T-cell (primary cell): ENCODE results near the gene SCD5. TPM values are rescaled to one million over a fixed set of nuclear protein-coding genes. Genes with fewer than 3 reads are reported as not detected.

Experiments used
- ATAC-seq, 4 experiments: fragments of 200-7000 bp in 3 of 4; fragments of 150-1000 bp in 1 of 4; cut with Tn5 transposase; replicated peaks in 1 of 4; 1 replicate in 3 of 4; 2 replicates in 1 of 4; pipeline ENCODE4 v1.10.0; 2021; ENCODE audit warnings: moderate library complexity in 3 of 4, mild to moderate bottlenecking in 2 of 4, moderate number of reproducible peaks in 1 of 4
- CTCF ChIA-PET, 2 donors: fragments of 300-600 bp; sonication (Branson Sonifier 250); formaldehyde crosslinking; loops; one replicate each; lab custom pipeline; 2022; ENCODE audit warnings: antibody characterized with exemption in 2 of 2; lab: Charles Lee
- POLR2A ChIA-PET, 2 donors: fragments of 300-600 bp; sonication (Branson Sonifier 250); formaldehyde crosslinking; loops; one replicate each; lab custom pipeline; 2022; ENCODE audit warnings: antibody characterized with exemption in 2 of 2; lab: Charles Lee
- DNase-seq, 35 experiments: peaks; one replicate each; pipeline versions ENCODE4 v3.0.0 to v3.0.0-alpha.2; 2013 to 2023
- H3K27ac ChIP-seq: one replicate; pipeline ENCODE4 v1.5.1; 2013; ENCODE audit warnings: low read length
- H3K27me3 ChIP-seq, 2 experiments: replicated peaks in 1 of 2; 1 replicate in 1 of 2; 2 replicates in 1 of 2; pipeline versions ENCODE4 v1.6.1 to v1.7.0; 2013; ENCODE audit warnings: low read length in 1 of 2, mixed read lengths in 1 of 2; ENCODE audit not compliant: control insufficient read depth in 2 of 2, insufficient read depth in 2 of 2; ENCODE audit errors: extremely low read depth in 1 of 2
- H3K36me3 ChIP-seq, 2 donors: 1 replicate in 1 of 2; 2 replicates in 1 of 2; pipeline versions ENCODE4 v1.6.1 to v1.7.0; 2013; ENCODE audit warnings: low read length in 1 of 2; ENCODE audit not compliant: control insufficient read depth in 2 of 2, insufficient read depth in 1 of 2; ENCODE audit errors: extremely low read depth in 1 of 2
- H3K4me1 ChIP-seq, 2 experiments: 1 replicate in 1 of 2; 2 replicates in 1 of 2; pipeline versions ENCODE4 v1.6.1 to v1.7.0; 2013; ENCODE audit warnings: low read length in 2 of 2, mixed read lengths in 1 of 2; ENCODE audit not compliant: insufficient read depth in 2 of 2, control insufficient read depth in 1 of 2; ENCODE audit errors: extremely low read depth in 1 of 2
- H3K4me3 ChIP-seq, 2 donors: 1 replicate in 1 of 2; 2 replicates in 1 of 2; pipeline versions ENCODE4 v1.5.1 to v1.7.0; 2013; ENCODE audit warnings: mild to moderate bottlenecking in 2 of 2, low read length in 1 of 2, moderate library complexity in 1 of 2; ENCODE audit not compliant: control insufficient read depth in 1 of 2; ENCODE audit errors: extremely low read depth in 1 of 2
- H3K9me3 ChIP-seq: 2 replicates; pipeline ENCODE4 v1.7.0; 2013
- H3K27ac Mint-ChIP-seq, 2 donors: one replicate each; pipeline ENCODE4 v1.8.0; 2020 to 2021; ENCODE audit warnings: mild to moderate bottlenecking in 2 of 2, mixed read lengths in 2 of 2
- H3K27me3 Mint-ChIP-seq, 2 donors: one replicate each; pipeline ENCODE4 v1.8.0; 2021 to 2022; ENCODE audit warnings: mixed read lengths in 2 of 2
- H3K36me3 Mint-ChIP-seq: one replicate; pipeline ENCODE4 v1.8.0; 2021; ENCODE audit warnings: mixed read lengths
- H3K4me1 Mint-ChIP-seq, 3 donors: one replicate each; pipeline ENCODE4 v1.8.0; 2020 to 2022; ENCODE audit warnings: mixed read lengths in 3 of 3, mild to moderate bottlenecking in 1 of 3
- H3K4me3 Mint-ChIP-seq, 3 donors: one replicate each; pipeline ENCODE4 v1.8.0; 2020 to 2022; ENCODE audit warnings: mild to moderate bottlenecking in 3 of 3, mixed read lengths in 3 of 3, moderate library complexity in 3 of 3
- H3K9me3 Mint-ChIP-seq, 3 donors: one replicate each; pipeline ENCODE4 v1.8.0; 2020 to 2022; ENCODE audit warnings: mixed read lengths in 3 of 3
- WGBS: methylation state at CpG from one replicate; pipeline ENCODE4 v1.1.5; 2013; ENCODE audit warnings: missing lambda C conversion rate; ENCODE audit not compliant: insufficient coverage; 5-methylcytosine and 5-hydroxymethylcytosine counted together
- total RNA-seq, 35 experiments: library from RNA in 6 of 35; stranded (reverse) in 6 of 35; fragments of 120-200 nt in 1 of 35; gene quantifications; one replicate each; pipeline versions ENCODE4 v1.2.1 to v1.2.4 and lab custom pipeline; 2013 to 2026

SCD5 gene
- total RNA-seq, 5 donors from 2014 or later (not counting 1 experiment from before 2014, with no cell fraction given), result 0.72 to 2.0 (median 1.3) TPM

GRCh38 chr4:82711158-82711785 is 87.3 kb downstream of the SCD5 start:
- no peak overlapping the region for H3K4me3 Mint-ChIP-seq
- H3K36me3 Mint-ChIP-seq, result no peaks in the 10 kb centered on the region
- no peaks in the 10 kb centered on the region for H3K4me1 ChIP-seq
- peaks cover 0 to 3% of the 10 kb centered on the region in 2 donors for H3K27me3 Mint-ChIP-seq
- H3K4me1 Mint-ChIP-seq, result no peaks in the 10 kb centered on the region
- no peaks in the 10 kb centered on the region for H3K27me3 ChIP-seq
- CTCF ChIA-PET, result no interaction called here
- ATAC-seq (no peak), DNase-seq (no peak)
- no peaks in the 10 kb centered on the region for H3K36me3 ChIP-seq
- 100% methylated on average over 2 of the region's 7 CpGs for WGBS
- H3K27ac Mint-ChIP-seq, result no peak overlapping the region
- H3K9me3 Mint-ChIP-seq, result no peaks in the 10 kb centered on the region
- no peak overlapping the region for H3K4me3 ChIP-seq
- POLR2A ChIA-PET, result interaction anchor here in 1 of 2 donors (0.7 kb wide), 1 partner anchor 178 kb away, joined by 6 read pairs; no protein-coding TSS in a partner anchor
- H3K27ac ChIP-seq, result no peak overlapping the region
- H3K9me3 ChIP-seq, result no peaks in the 10 kb centered on the region

- H3K27me3 Mint-ChIP-seq, result peaks cover 0 to 4% of the 10 kb centered on the region in 2 donors
- no peak overlapping the region for H3K4me3 Mint-ChIP-seq
- POLR2A ChIA-PET, result no interaction called here
These were observed 88.2 kb downstream of the SCD5 start for GRCh38 chr4:82710197-82710929.

DNA sequence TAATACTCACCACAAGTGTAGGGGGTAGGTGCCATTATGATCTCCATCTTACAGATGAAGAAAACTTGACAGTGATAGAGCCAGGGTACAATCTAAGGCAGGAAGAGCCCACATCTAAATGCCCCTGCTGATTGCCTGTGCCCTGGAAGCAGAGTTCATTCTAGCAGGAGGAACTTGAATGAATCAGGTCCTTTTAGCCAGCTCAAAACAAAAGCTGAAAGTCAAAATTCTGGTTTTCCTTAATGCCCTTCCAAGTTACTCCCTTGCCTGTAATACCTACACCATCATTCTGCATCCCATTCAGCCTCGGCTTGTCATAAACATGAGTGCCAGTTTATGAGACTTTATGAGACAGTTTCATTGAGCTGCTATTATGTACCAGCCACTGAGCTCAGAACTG is 89.6 kb downstream of the SCD5 start:
- no CpG with 5 or more reads among the region's 1 CpG for WGBS
- H3K27me3 Mint-ChIP-seq, result peaks cover 0 to 4% of the 10 kb centered on the region in 2 donors
- no peaks in the 10 kb centered on the region for H3K36me3 Mint-ChIP-seq
- H3K27ac ChIP-seq, result no peak overlapping the region
- no peaks in the 10 kb centered on the region for H3K9me3 Mint-ChIP-seq
- DNase-seq (no peak), ATAC-seq (no peak)
- POLR2A ChIA-PET, result no interaction called here
- no peaks in the 10 kb centered on the region for H3K36me3 ChIP-seq
- H3K4me3 ChIP-seq, result no peak overlapping the region
- H3K9me3 ChIP-seq, result no peaks in the 10 kb centered on the region
- H3K27me3 ChIP-seq, result no peaks in the 10 kb centered on the region
- no peak overlapping the region for H3K4me3 Mint-ChIP-seq
- no peaks in the 10 kb centered on the region for H3K4me1 ChIP-seq
- CTCF ChIA-PET, result no interaction called here
- no peaks in the 10 kb centered on the region for H3K4me1 Mint-ChIP-seq
- H3K27ac Mint-ChIP-seq, result no peak overlapping the region

More at GRCh38 chr4:82710197-82710929, 88.2 kb downstream of the SCD5 start:
- Mint-ChIP-seq H3K27ac (no peak overlapping the region), H3K9me3 (no peaks in the 10 kb centered on the region), H3K4me1 (no peaks in the 10 kb centered on the region), H3K36me3 (no peaks in the 10 kb centered on the region)
- Histone ChIP-seq H3K4me1 (no peaks in the 10 kb centered on the region), H3K27me3 (no peaks in the 10 kb centered on the region), H3K4me3 (no peak overlapping the region), H3K27ac (no peak overlapping the region), H3K9me3 (no peaks in the 10 kb centered on the region), H3K36me3 (no peaks in the 10 kb centered on the region)
- WGBS, result 50% methylated on average over 1 of the region's 4 CpGs
- DNase-seq, result no peak
- CTCF ChIA-PET, result no interaction called here
- ATAC-seq, result no peak

DNA sequence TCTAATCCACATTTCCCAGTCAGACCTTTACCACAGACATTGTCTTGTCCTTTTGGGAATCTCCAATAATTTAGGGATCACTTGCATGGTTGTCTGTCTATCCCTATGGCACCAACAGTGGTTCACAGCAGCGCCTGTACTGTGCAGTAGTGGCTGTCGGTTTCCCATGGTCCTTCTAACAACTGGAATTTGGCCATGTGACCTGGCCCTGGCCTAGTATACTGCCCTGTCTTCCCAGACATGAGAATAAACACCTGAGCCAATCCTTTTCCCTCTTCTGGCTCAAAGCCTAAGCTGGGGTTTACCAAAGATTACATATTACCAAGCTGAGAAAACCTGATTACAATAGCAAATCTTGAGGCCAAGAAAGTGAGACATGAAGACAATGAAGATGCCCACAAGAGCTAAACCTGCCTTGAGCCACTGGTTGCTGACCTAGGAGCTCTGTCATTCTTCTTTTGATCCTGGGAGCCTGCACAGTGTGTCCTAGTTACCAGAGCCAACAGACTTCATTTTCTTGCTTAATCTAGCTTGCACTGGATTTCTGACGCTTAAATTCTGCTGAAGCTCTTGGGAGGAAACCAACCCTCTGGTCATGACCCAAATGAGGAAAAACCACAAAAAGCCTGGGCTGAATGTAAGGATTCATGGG is 92.1 kb downstream of the SCD5 start:
- no peaks in the 10 kb centered on the region for H3K36me3 ChIP-seq
- Mint-ChIP-seq H3K27me3 (peaks cover 0 to 4% of the 10 kb centered on the region in 2 donors), H3K9me3 (no peaks in the 10 kb centered on the region), H3K4me3 (no peak overlapping the region), H3K4me1 (no peaks in the 10 kb centered on the region), H3K27ac (no peak overlapping the region), H3K36me3 (no peaks in the 10 kb centered on the region)
- no peak overlapping the region for H3K4me3 ChIP-seq
- H3K4me1 ChIP-seq, result no peaks in the 10 kb centered on the region
- no peaks in the 10 kb centered on the region for H3K27me3 ChIP-seq
- H3K27ac ChIP-seq, result no peak overlapping the region
- POLR2A ChIA-PET, result no interaction called here
- DNase-seq, result no peak
- no peak for ATAC-seq
- H3K9me3 ChIP-seq, result no peaks in the 10 kb centered on the region
- WGBS, result 87% methylated on average over 2 of the region's 3 CpGs
- CTCF ChIA-PET, result interaction anchor here in 1 of 2 donors (0.6 kb wide), 1 partner anchor 23 kb away, joined by 3 read pairs; no protein-coding TSS in a partner anchor

DNA sequence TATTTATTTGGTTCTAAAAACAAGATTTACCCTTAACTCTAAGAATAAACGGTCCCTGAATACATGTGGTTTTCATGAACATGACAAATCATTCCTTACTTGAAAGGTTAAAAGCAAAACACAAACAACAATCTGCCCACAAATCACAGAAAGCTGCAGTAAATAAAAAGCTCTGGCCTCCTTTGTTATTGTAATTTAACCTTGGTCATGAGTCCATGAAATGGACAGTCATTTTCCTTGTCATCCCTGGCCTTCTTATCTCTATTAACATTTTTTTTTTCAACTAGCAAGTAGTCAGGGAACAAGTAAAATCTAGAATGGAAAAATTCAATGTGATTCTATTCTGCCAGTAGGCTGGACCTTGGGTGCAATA is 92.7 kb downstream of the SCD5 start:
- H3K4me1 ChIP-seq, result no peaks in the 10 kb centered on the region
- Mint-ChIP-seq H3K4me3 (no peak overlapping the region), H3K36me3 (no peaks in the 10 kb centered on the region), H3K27me3 (peaks cover 0 to 4% of the 10 kb centered on the region in 2 donors), H3K9me3 (no peaks in the 10 kb centered on the region), H3K27ac (no peak overlapping the region), H3K4me1 (no peaks in the 10 kb centered on the region)
- DNase-seq (no peak), ATAC-seq (no peak)
- ChIA-PET POLR2A (no interaction called here), CTCF (interaction anchor here in 1 of 2 donors (0.6 kb wide), 1 partner anchor 23 kb away, joined by 3 read pairs; no protein-coding TSS in a partner anchor)
- WGBS, result no CpG with 5 or more reads among the region's 1 CpG
- H3K36me3 ChIP-seq, result no peaks in the 10 kb centered on the region
- no peak overlapping the region for H3K27ac ChIP-seq
- no peaks in the 10 kb centered on the region for H3K9me3 ChIP-seq
- no peak overlapping the region for H3K4me3 ChIP-seq
- no peaks in the 10 kb centered on the region for H3K27me3 ChIP-seq

DNA sequence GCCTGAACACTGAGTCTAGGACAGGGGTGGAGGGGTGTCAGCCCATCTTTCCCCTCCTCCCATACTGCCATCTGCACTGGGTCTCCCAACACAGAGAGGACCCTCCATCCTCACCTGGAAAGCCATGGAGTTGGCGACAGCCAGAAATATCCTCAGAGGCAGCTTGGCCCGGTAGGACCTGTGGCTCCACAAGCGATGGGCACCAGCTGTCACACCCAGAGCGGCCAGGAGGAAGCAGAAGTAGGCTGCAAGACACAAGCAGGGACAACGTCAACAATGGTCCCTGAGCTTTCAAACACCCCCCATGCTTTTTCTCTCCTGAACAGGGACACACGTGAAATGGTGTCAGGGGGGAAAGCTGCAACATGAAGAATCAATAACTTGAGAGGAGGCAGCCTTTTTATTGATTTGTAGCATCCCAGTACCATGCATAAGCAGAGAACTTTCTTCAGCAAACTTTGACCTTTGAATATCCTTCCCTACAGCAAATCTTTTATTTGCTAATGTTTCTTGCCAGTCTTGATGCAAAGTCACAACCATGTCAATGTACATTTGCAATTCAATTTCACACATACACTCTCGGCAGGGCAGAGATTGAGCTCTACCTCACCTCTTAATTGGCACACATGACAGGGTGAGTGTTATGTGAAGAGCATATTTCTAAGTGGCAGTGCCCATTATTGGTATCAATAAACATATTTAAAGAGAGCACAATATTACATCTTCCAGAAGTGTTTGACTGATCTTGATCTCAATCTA is 93.2 kb downstream of the SCD5 start:
- no peaks in the 10 kb centered on the region for H3K9me3 ChIP-seq
- Mint-ChIP-seq H3K4me1 (no peaks in the 10 kb centered on the region), H3K4me3 (no peak overlapping the region), H3K27me3 (peaks cover 0 to 4% of the 10 kb centered on the region in 2 donors), H3K36me3 (no peaks in the 10 kb centered on the region), H3K27ac (no peak overlapping the region), H3K9me3 (no peaks in the 10 kb centered on the region)
- no peak overlapping the region for H3K27ac ChIP-seq
- WGBS, result 95% methylated on average over 4 of the region's 7 CpGs
- DNase-seq (no peak), ATAC-seq (no peak)
- no peaks in the 10 kb centered on the region for H3K4me1 ChIP-seq
- H3K36me3 ChIP-seq, result no peaks in the 10 kb centered on the region
- H3K27me3 ChIP-seq, result no peaks in the 10 kb centered on the region
- CTCF ChIA-PET, result no interaction called here
- no peak overlapping the region for H3K4me3 ChIP-seq
- POLR2A ChIA-PET, result no interaction called here
